Measurements from ENCODE around the gene KRTAP19-3.

KRTAP19-3 gene

DNA sequence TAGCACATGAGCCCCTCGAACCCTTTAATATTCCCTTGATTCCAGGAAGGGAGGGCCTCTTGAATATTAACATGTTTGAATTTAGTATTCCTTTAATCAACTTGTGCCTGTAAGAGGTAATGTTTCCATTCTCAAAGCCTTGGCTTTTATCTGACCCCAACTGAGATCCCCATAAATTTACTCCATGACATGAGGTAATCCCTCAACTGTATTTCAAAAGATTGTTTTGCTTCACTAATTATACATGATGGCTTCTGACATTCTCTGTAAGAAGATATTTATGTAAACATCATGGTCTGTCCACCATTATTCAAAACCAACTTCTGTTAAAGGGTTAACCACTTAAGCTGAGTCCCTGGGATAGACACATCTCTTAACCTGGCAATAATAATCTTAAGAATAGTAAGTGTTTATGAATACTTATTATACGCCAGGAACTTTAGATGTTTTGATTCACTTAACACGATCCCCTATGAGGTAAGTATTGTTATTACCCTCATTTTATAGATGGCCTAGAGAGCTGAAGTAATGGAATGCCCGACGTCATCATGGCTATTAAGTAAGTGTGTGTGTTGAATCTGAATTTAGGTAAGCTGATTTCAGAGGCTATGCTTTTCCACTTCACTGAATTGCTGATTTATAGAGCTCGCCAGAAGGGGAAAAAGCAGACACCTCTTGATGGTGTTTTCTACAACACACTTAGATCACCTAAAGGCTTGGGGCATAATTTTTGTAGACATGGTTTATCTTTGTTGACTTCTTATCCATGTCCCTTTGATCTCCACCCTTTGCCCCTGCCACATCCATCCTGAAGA is 22.7 kb downstream of the KRTAP19-3 start:
- Histone ChIP-seq H3K14ac (ENCODE audit: low read length in 2 of 2) (no peak overlapping the region), H3K79me1 (replicated peaks; ENCODE audit: low read length, poor library complexity, severe bottlenecking) (no peaks in the 10 kb centered on the region), H3K9me3 (ENCODE audit: control insufficient read depth, low read length) (no peaks in the 10 kb centered on the region), H3K9ac (ENCODE audit: low read length) (no peak overlapping the region), H2AFZ (ENCODE audit: low read depth, low read length) (no peak overlapping the region), H4K91ac (ENCODE audit: low read length) (no peak overlapping the region), H4K8ac (ENCODE audit: low read length) (no peak overlapping the region), H3K4me3 (ENCODE audit: insufficient read depth in 1 of 2, low read depth in 1 of 2, low read length in 2 of 2) (no peak overlapping the region), H3K4me2 (ENCODE audit: low read length, poor library complexity, severe bottlenecking) (no peak overlapping the region), H2BK120ac (ENCODE audit: low read depth, low read length) (no peak overlapping the region), H3K27me3 (ENCODE audit: control insufficient read depth in 1 of 2, insufficient read depth in 1 of 2, low read length in 2 of 2) (no peaks in the 10 kb centered on the region), H2BK5ac (ENCODE audit: low read depth, low read length, poor library complexity, severe bottlenecking) (no peak overlapping the region), H2BK15ac (ENCODE audit: low read depth, poor library complexity, severe bottlenecking) (no peak overlapping the region), H3K27ac (ENCODE audit: low read length, poor library complexity, severe bottlenecking) (no peak overlapping the region), H3K36me3 (ENCODE audit: control insufficient read depth in 1 of 2, insufficient read depth in 2 of 2, low read depth in 1 of 2, low read length in 2 of 2) (no peaks in the 10 kb centered on the region), H2AK5ac (ENCODE audit: low read length, severe bottlenecking) (no peak overlapping the region), H3K4ac (ENCODE audit: low read depth in 1 of 2, low read length in 2 of 2) (no peak overlapping the region), H3K23ac (ENCODE audit: low read length in 2 of 2) (no peak overlapping the region), H3K4me1 (ENCODE audit: control insufficient read depth, insufficient read depth, low read depth, low read length) (no peaks in the 10 kb centered on the region), H2BK12ac (ENCODE audit: low read length in 2 of 2) (no peak overlapping the region), H3K18ac (ENCODE audit: low read depth in 1 of 2, low read length in 2 of 2) (no peak overlapping the region)
- WGBS: 66% methylated on average over 3 of the region's 6 CpGs
- DNase-seq: no peak

DNA sequence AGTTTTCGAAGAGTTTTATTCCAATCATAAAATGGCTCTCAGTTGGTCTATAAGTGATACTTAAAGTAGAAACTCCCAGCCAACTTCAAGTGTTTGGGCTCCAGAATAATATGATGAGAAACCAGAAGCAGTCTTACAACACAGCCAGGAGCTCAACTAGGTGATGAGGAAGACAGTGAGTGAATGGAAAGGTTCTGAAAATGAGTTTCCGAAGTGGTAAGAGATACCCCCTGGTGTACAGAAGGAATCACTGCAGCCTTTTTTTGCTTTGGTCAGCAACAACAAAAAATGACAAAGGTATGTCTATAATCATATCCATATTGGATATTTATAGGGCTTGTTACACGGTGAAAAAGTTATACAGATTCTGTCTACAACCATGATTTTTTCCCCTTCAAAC is 28.1 kb downstream of the KRTAP19-3 start:
- no peaks in the 10 kb centered on the region for H3K4me1 ChIP-seq (ENCODE audit: control insufficient read depth, insufficient read depth, low read depth, low read length)
- H3K9me3 ChIP-seq (ENCODE audit: control insufficient read depth, low read length): no peaks in the 10 kb centered on the region
- H4K91ac ChIP-seq (ENCODE audit: low read length): no peak overlapping the region
- no peak overlapping the region for H2BK5ac ChIP-seq (ENCODE audit: low read depth, low read length, poor library complexity, severe bottlenecking)
- H3K36me3 ChIP-seq (ENCODE audit: control insufficient read depth in 1 of 2, insufficient read depth in 2 of 2, low read depth in 1 of 2, low read length in 2 of 2): no peaks in the 10 kb centered on the region
- H2AFZ ChIP-seq (ENCODE audit: low read depth, low read length): no peak overlapping the region
- no peak overlapping the region for H3K14ac ChIP-seq (ENCODE audit: low read length in 2 of 2)
- 40% methylated on average over 1 of the region's 3 CpGs for WGBS
- H2BK15ac ChIP-seq (ENCODE audit: low read depth, poor library complexity, severe bottlenecking): no peak overlapping the region
- no peak for DNase-seq
- H3K4ac ChIP-seq (ENCODE audit: low read depth in 1 of 2, low read length in 2 of 2): no peak overlapping the region
- no peak overlapping the region for H3K18ac ChIP-seq (ENCODE audit: low read depth in 1 of 2, low read length in 2 of 2)
- H3K9ac ChIP-seq (ENCODE audit: low read length): no peak overlapping the region
- H3K79me1 ChIP-seq (replicated peaks; ENCODE audit: low read length, poor library complexity, severe bottlenecking): no peaks in the 10 kb centered on the region
- H3K27me3 ChIP-seq (ENCODE audit: control insufficient read depth in 1 of 2, insufficient read depth in 1 of 2, low read length in 2 of 2): no peaks in the 10 kb centered on the region
- no peak overlapping the region for H3K23ac ChIP-seq (ENCODE audit: low read length in 2 of 2)
- H2BK12ac ChIP-seq (ENCODE audit: low read length in 2 of 2): no peak overlapping the region
- no peak overlapping the region for H4K8ac ChIP-seq (ENCODE audit: low read length)
- no peak overlapping the region for H3K4me2 ChIP-seq (ENCODE audit: low read length, poor library complexity, severe bottlenecking)
- no peak overlapping the region for H3K4me3 ChIP-seq (ENCODE audit: insufficient read depth in 1 of 2, low read depth in 1 of 2, low read length in 2 of 2)
- H2BK120ac ChIP-seq (ENCODE audit: low read depth, low read length): no peak overlapping the region
- H3K27ac ChIP-seq (ENCODE audit: low read length, poor library complexity, severe bottlenecking): no peak overlapping the region
- H2AK5ac ChIP-seq (ENCODE audit: low read length, severe bottlenecking): no peak overlapping the region

DNA sequence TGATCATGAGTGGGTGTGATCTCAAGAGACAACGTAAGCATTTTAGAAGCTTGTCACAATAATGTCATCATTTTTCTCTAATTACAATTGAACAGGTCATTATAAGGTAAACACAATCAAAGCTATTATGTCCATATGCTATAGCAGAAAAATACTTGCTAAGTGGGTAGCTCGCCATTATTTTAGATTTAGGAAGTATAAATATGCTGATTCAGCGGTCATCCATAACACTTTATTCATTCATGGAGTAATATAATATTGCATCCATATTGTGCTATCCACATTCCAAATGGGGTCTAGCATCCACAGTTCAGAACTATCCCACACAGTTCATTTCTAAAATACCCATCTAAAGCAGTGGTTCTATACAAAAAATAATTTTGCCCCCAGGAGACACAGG is 43.3 kb downstream of the KRTAP19-3 start:
- no peaks in the 10 kb centered on the region for H3K4me1 ChIP-seq (ENCODE audit: control insufficient read depth, insufficient read depth, low read depth, low read length)
- no peaks in the 10 kb centered on the region for H3K36me3 ChIP-seq (ENCODE audit: control insufficient read depth in 1 of 2, insufficient read depth in 2 of 2, low read depth in 1 of 2, low read length in 2 of 2)
- no peak overlapping the region for H3K23ac ChIP-seq (ENCODE audit: low read length in 2 of 2)
- H4K8ac ChIP-seq (ENCODE audit: low read length): no peak overlapping the region
- H2AK5ac ChIP-seq (ENCODE audit: low read length, severe bottlenecking): no peak overlapping the region
- no peak overlapping the region for H2BK12ac ChIP-seq (ENCODE audit: low read length in 2 of 2)
- H4K91ac ChIP-seq (ENCODE audit: low read length): no peak overlapping the region
- H2BK5ac ChIP-seq (ENCODE audit: low read depth, low read length, poor library complexity, severe bottlenecking): no peak overlapping the region
- no peak overlapping the region for H3K4me3 ChIP-seq (ENCODE audit: insufficient read depth in 1 of 2, low read depth in 1 of 2, low read length in 2 of 2)
- H3K27me3 ChIP-seq (ENCODE audit: control insufficient read depth in 1 of 2, insufficient read depth in 1 of 2, low read length in 2 of 2): no peaks in the 10 kb centered on the region
- no peak overlapping the region for H3K9ac ChIP-seq (ENCODE audit: low read length)
- no peak overlapping the region for H2AFZ ChIP-seq (ENCODE audit: low read depth, low read length)
- no peak overlapping the region for H3K4ac ChIP-seq (ENCODE audit: low read depth in 1 of 2, low read length in 2 of 2)
- no peak overlapping the region for H3K4me2 ChIP-seq (ENCODE audit: low read length, poor library complexity, severe bottlenecking)
- H3K79me1 ChIP-seq (replicated peaks; ENCODE audit: low read length, poor library complexity, severe bottlenecking): no peaks in the 10 kb centered on the region
- H3K9me3 ChIP-seq (ENCODE audit: control insufficient read depth, low read length): no peaks in the 10 kb centered on the region
- H3K18ac ChIP-seq (ENCODE audit: low read depth in 1 of 2, low read length in 2 of 2): no peak overlapping the region
- H3K27ac ChIP-seq (ENCODE audit: low read length, poor library complexity, severe bottlenecking): no peak overlapping the region
- no peak overlapping the region for H2BK15ac ChIP-seq (ENCODE audit: low read depth, poor library complexity, severe bottlenecking)
- no CpG with 5 or more reads among the region's 3 CpGs for WGBS
- no peak overlapping the region for H3K14ac ChIP-seq (ENCODE audit: low read length in 2 of 2)
- no peak overlapping the region for H2BK120ac ChIP-seq (ENCODE audit: low read depth, low read length)
- DNase-seq: no peak

DNA sequence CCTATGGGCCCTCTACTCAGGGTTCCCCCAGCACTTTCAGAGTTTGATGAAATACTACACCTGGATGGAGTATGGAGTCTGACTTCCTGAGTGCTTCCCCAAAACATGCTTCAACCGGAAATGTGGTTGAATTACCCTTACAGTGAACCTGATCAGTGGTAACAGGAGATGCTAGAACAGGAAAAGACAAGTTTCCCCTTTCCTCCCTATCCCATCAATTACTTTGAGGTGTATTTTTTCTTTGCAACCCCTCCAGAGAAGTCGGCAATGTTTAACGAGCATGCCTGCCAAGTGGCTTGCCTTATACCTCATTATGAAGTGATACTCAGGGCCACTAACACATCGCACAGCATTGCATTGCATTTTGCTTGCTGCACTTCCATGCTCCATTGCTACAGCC is 44.8 kb downstream of the KRTAP19-3 start:
- Histone ChIP-seq H3K4me3 (ENCODE audit: insufficient read depth in 1 of 2, low read depth in 1 of 2, low read length in 2 of 2) (no peak overlapping the region), H2BK120ac (ENCODE audit: low read depth, low read length) (no peak overlapping the region), H2BK15ac (ENCODE audit: low read depth, poor library complexity, severe bottlenecking) (no peak overlapping the region), H3K14ac (ENCODE audit: low read length in 2 of 2) (no peak overlapping the region), H3K9ac (ENCODE audit: low read length) (no peak overlapping the region), H3K79me1 (replicated peaks; ENCODE audit: low read length, poor library complexity, severe bottlenecking) (no peaks in the 10 kb centered on the region), H2BK12ac (ENCODE audit: low read length in 2 of 2) (no peak overlapping the region), H2BK5ac (ENCODE audit: low read depth, low read length, poor library complexity, severe bottlenecking) (no peak overlapping the region), H4K91ac (ENCODE audit: low read length) (no peak overlapping the region), H3K27ac (ENCODE audit: low read length, poor library complexity, severe bottlenecking) (no peak overlapping the region), H4K8ac (ENCODE audit: low read length) (no peak overlapping the region), H3K27me3 (ENCODE audit: control insufficient read depth in 1 of 2, insufficient read depth in 1 of 2, low read length in 2 of 2) (no peaks in the 10 kb centered on the region), H3K4ac (ENCODE audit: low read depth in 1 of 2, low read length in 2 of 2) (no peak overlapping the region), H3K36me3 (ENCODE audit: control insufficient read depth in 1 of 2, insufficient read depth in 2 of 2, low read depth in 1 of 2, low read length in 2 of 2) (no peaks in the 10 kb centered on the region), H3K4me1 (ENCODE audit: control insufficient read depth, insufficient read depth, low read depth, low read length) (no peaks in the 10 kb centered on the region), H3K23ac (ENCODE audit: low read length in 2 of 2) (no peak overlapping the region), H2AK5ac (ENCODE audit: low read length, severe bottlenecking) (no peak overlapping the region), H3K4me2 (ENCODE audit: low read length, poor library complexity, severe bottlenecking) (no peak overlapping the region), H2AFZ (ENCODE audit: low read depth, low read length) (no peak overlapping the region), H3K9me3 (ENCODE audit: control insufficient read depth, low read length) (no peaks in the 10 kb centered on the region), H3K18ac (ENCODE audit: low read depth in 1 of 2, low read length in 2 of 2) (no peak overlapping the region)
- 53% methylated on average over 4 of the region's 4 CpGs for WGBS
- no peak for DNase-seq
